PC-3 (cell line): ENCODE data around the gene SMAD3. TPM values are rescaled to one million over a fixed set of nuclear protein-coding genes. Genes with fewer than 3 reads are reported as not detected.

Experiments
- ATAC-seq: fragments of 200-7000 bp; cut with Tn5 transposase; 2 replicates; pipeline ENCODE4 v1.9.1; 2020; ENCODE audit warnings: mild to moderate bottlenecking, moderate library complexity
- BruUV-seq: library from RNA; stranded (reverse); fragments of 400-500 nt; replicated peaks from 2 replicates; lab custom pipeline; 2021; lab: Mats Ljungman, UMichigan
- CTCF ChIA-PET: fragments of 300-600 bp; sonication (Branson Sonifier 250); formaldehyde crosslinking; loops from one replicate; lab custom pipeline; 2022; ENCODE audit warnings: antibody characterized with exemption; lab: Charles Lee
- POLR2A ChIA-PET: fragments of 300-600 bp; sonication (Branson Sonifier 250); formaldehyde crosslinking; loops from one replicate; lab custom pipeline; 2022; ENCODE audit warnings: antibody characterized with exemption; ENCODE audit not compliant: unreplicated experiment; lab: Charles Lee
- DNase-seq: peaks from one replicate; pipeline ENCODE4 v3.0.0-alpha.2; 2015
- H2AFZ ChIP-seq: fragments of 300-600 bp; sonication (generic); 2 replicates; pipeline ENCODE4 v1.6.0; 2016; ENCODE audit warnings: antibody characterized with exemption, low read length
- H3F3A ChIP-seq: fragments of 300-600 bp; sonication (generic); one replicate; pipeline ENCODE4 v1.6.0; 2017; ENCODE audit warnings: antibody characterized with exemption, low read length, control low read depth, mild to moderate bottlenecking; ENCODE audit not compliant: unreplicated experiment
- H3K27ac ChIP-seq: fragments of 300-600 bp; sonication (generic); 2 replicates; pipeline ENCODE4 v1.5.1; 2016; ENCODE audit warnings: mild to moderate bottlenecking, low read length
- H3K27me3 ChIP-seq: fragments of 300-600 bp; sonication (generic); 2 replicates; pipeline ENCODE4 v1.6.1; 2016; ENCODE audit warnings: low read length, mixed read lengths
- H3K36me3 ChIP-seq: fragments of 300-600 bp; sonication (generic); 2 replicates; pipeline ENCODE4 v1.6.1; 2016; ENCODE audit warnings: low read depth, mixed run types, low read length, mixed read lengths
- H3K4me1 ChIP-seq: fragments of 300-600 bp; sonication (generic); 2 replicates; pipeline ENCODE4 v1.5.1; 2016; ENCODE audit warnings: low read length; ENCODE audit not compliant: insufficient read depth
- H3K4me2 ChIP-seq: fragments of 300-600 bp; sonication (generic); 2 replicates; pipeline ENCODE4 v1.6.0; 2016; ENCODE audit warnings: low read length
- H3K4me3 ChIP-seq: fragments of 300-600 bp; sonication (generic); 2 replicates; pipeline ENCODE4 v1.5.1; 2016; ENCODE audit warnings: mild to moderate bottlenecking, low read length, mixed read lengths
- H3K79me2 ChIP-seq: fragments of 300-600 bp; sonication (generic); 2 replicates; pipeline ENCODE4 v1.6.1; 2017; ENCODE audit warnings: low read length, mixed read lengths
- H3K9ac ChIP-seq: fragments of 300-600 bp; sonication (generic); 2 replicates; pipeline ENCODE4 v1.6.0; 2016; ENCODE audit warnings: mild to moderate bottlenecking, low read length
- H3K9me2 ChIP-seq: fragments of 300-600 bp; sonication (generic); replicated peaks from 2 replicates; pipeline ENCODE4 v1.6.1; 2016; ENCODE audit warnings: mixed run types, low read length, mixed read lengths
- H3K9me3 ChIP-seq: fragments of 300-600 bp; sonication (generic); 2 replicates; pipeline ENCODE4 v1.6.1; 2016; ENCODE audit warnings: low read length, mixed read lengths
- H4K20me1 ChIP-seq: fragments of 300-600 bp; sonication (generic); 2 replicates; pipeline ENCODE4 v1.6.1; 2016; ENCODE audit warnings: low read length, mixed read lengths
- CTCF ChIP-seq: fragments of 300-600 bp; sonication (generic); conservative IDR thresholded peaks from 2 replicates; pipeline ENCODE4 v1.5.1; 2017; ENCODE audit warnings: antibody characterized with exemption, low read depth, mild to moderate bottlenecking, low read length
- EZH2 ChIP-seq: fragments of 300-600 bp; sonication (generic); IDR thresholded peaks from one replicate; pipeline ENCODE4 v1.6.1; 2017; ENCODE audit warnings: antibody characterized with exemption, mild to moderate bottlenecking, low read length; ENCODE audit not compliant: unreplicated experiment
- EZH2phosphoT487 ChIP-seq: fragments of 300-600 bp; sonication (generic); IDR thresholded peaks from 2 replicates; pipeline ENCODE4 v1.6.1; 2018; ENCODE audit warnings: mild to moderate bottlenecking, antibody characterized with exemption, low read length, borderline replicate concordance
- intact Hi-C: fragments of 100-400 bp; cut with micrococcal nuclease; formaldehyde crosslinking; loops from 2 replicates; pipeline ENCODE4 v1.9.0; 2023
- total RNA-seq: library from RNA; depleted of rRNA; stranded (reverse); fragments of >200 nt; gene quantifications from 2 replicates; pipeline ENCODE4 v1.2.3, GENCODE V29; 2014

Gene SMAD3
- total RNA-seq, 1 experiment from 2014 or later, result 75.6 TPM

- ChIA-PET POLR2A (interaction anchor here (0.6 to 1.1 kb wide), 5 partner anchors 12 to 59 kb away, joined by 3 to 4 read pairs (median 4); no protein-coding TSS in a partner anchor), CTCF (no interaction called here)
- DNase-seq (no peak), ATAC-seq (no peak)
- Histone ChIP-seq H3K4me1 (peaks cover 38% of the 10 kb centered on the region), H3K27ac (peak overlapping the region; percentile 73), H3K4me2 (peak overlapping the region; percentile 95), H3K9me3 (no peaks in the 10 kb centered on the region), H3K9me2 (no peaks in the 10 kb centered on the region), H4K20me1 (peaks cover 43% of the 10 kb centered on the region), H3K36me3 (peaks cover 19% of the 10 kb centered on the region), H3K9ac (peak overlapping the region; percentile 97), H3K79me2 (peaks cover 63% of the 10 kb centered on the region), H3K27me3 (no peaks in the 10 kb centered on the region), H2AFZ (no peak overlapping the region), H3F3A (no peaks in the 10 kb centered on the region), H3K4me3 (peak overlapping the region; percentile 100)
- BruUV-seq, result no TSS peak
- TF ChIP-seq CTCF (no peak), EZH2phosphoT487 (no peak), EZH2 (no peak)
- intact Hi-C loops, result loop anchor here (2.0 to 10.0 kb wide), 4 partner anchors 41 to 237 kb away; no protein-coding TSS in a partner anchor
Measured at GRCh38 chr15:67066041-67066958, 898 bp downstream of the SMAD3 start.

DNA sequence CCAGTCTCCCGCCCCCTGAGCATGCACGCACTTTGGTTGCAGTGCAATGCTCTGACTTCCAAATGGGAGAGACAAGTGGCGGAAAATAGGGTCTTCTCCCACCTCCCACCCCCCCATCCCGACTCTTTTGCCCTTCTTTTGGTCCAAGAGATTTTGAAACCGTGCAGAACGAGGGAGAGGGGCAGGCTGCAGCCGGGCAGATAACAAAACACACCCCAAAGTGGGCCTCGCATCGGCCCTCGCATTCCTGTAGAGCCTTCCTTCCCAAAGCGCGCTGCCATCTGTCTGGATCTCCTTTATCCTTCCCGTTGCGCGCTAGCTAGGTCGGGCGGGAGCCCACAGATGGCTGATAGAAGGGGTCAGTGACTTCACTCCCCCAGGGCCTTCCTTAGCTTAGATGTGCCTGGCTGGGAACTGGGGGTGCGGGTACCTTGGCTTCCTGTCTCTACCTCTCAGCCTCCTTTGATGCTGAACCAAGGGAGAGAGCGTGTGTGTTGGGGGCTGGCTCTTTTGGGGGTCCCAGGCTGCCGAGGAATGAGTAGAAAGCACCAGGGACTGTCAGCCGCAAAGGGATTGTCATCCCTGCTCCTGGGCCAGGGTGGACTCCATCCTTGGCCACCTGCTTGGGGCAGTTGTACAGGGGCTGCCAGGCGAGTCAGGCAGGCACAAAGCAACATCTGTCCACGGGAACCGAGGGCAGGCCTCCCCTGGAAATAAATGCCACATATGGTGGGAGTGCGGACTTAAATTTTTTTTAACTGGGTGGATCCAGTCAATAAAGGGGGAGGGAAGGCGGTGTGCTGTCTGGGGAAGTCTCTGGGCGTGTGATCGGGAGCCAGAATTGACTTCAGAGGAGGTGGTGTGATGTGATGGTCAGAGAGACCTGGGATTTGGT is 1.8 kb downstream of the SMAD3 start:
- intact Hi-C loops, result loop anchor here (2.0 to 10.0 kb wide), 4 partner anchors 40 to 236 kb away; no protein-coding TSS in a partner anchor
- CTCF ChIA-PET, result no interaction called here
- no peaks in the 10 kb centered on the region for H3K27me3 ChIP-seq
- DNase-seq, result no peak
- peaks cover 42% of the 10 kb centered on the region for H3K4me1 ChIP-seq
- H3K36me3 ChIP-seq, result peaks cover 26% of the 10 kb centered on the region
- TSS peak; percentile 51 for BruUV-seq
- peak overlapping the region; percentile 73 for H3K27ac ChIP-seq
- peaks cover 48% of the 10 kb centered on the region for H4K20me1 ChIP-seq
- H3F3A ChIP-seq, result no peaks in the 10 kb centered on the region
- H3K79me2 ChIP-seq, result peaks cover 72% of the 10 kb centered on the region
- H3K9ac ChIP-seq, result peak overlapping the region; percentile 97
- no peaks in the 10 kb centered on the region for H3K9me2 ChIP-seq
- H3K4me2 ChIP-seq, result peak overlapping the region; percentile 95
- POLR2A ChIA-PET, result interaction anchor here (1.1 kb wide), 1 partner anchor 58 kb away, joined by 4 read pairs; no protein-coding TSS in a partner anchor
- peak; percentile 1; the same call in 1 of the 2 replicates for ATAC-seq
- no peak overlapping the region for H2AFZ ChIP-seq
- no peaks in the 10 kb centered on the region for H3K9me3 ChIP-seq
- peak overlapping the region; percentile 100 for H3K4me3 ChIP-seq
- TF ChIP-seq EZH2phosphoT487, result no peak
- TF ChIP-seq CTCF, result no peak
- no peak for TF ChIP-seq EZH2
